ENCODE measurements around the gene TEAD4. TPM values are rescaled to one million over a fixed set of nuclear protein-coding genes. Genes with fewer than 3 reads are reported as not detected.

The TEAD4 gene
- total RNA-seq, 1 donor from 2014 or later: 120 TPM

- peaks cover 52% of the 10 kb centered on the region for H3K4me1 Mint-ChIP-seq (ENCODE audit: unreplicated experiment)
- H3K9me3 Mint-ChIP-seq (ENCODE audit: unreplicated experiment): no peaks in the 10 kb centered on the region
- H3K4me3 Mint-ChIP-seq (ENCODE audit: unreplicated experiment): peak overlapping the region; percentile 92
- peak overlapping the region; percentile 94 for H3K27ac Mint-ChIP-seq (ENCODE audit: unreplicated experiment)
- DNase-seq (ENCODE audit: low spot score): peak; percentile 66
- no peak for TF ChIP-seq CTCF (IDR thresholded peaks at IDR 0.05; ENCODE audit: unreplicated experiment)
- peaks cover 15% of the 10 kb centered on the region for H3K27me3 Mint-ChIP-seq (ENCODE audit: unreplicated experiment)
- peaks cover 10% of the 10 kb centered on the region for H3K36me3 Mint-ChIP-seq (ENCODE audit: low read depth, unreplicated experiment)
Measured at GRCh38 chr12:2958432-2959191, 585 bp upstream of the TEAD4 start.

- Mint-ChIP-seq H3K9me3 (ENCODE audit: unreplicated experiment) (no peaks in the 10 kb centered on the region), H3K27me3 (ENCODE audit: unreplicated experiment) (peaks cover 15% of the 10 kb centered on the region), H3K36me3 (ENCODE audit: low read depth, unreplicated experiment) (peaks cover 10% of the 10 kb centered on the region), H3K4me3 (ENCODE audit: unreplicated experiment) (peak overlapping the region; percentile 97), H3K4me1 (ENCODE audit: unreplicated experiment) (peaks cover 60% of the 10 kb centered on the region), H3K27ac (ENCODE audit: unreplicated experiment) (peak overlapping the region; percentile 80)
- no peak for TF ChIP-seq CTCF (IDR thresholded peaks at IDR 0.05; ENCODE audit: unreplicated experiment)
- DNase-seq (ENCODE audit: low spot score): peak; percentile 47
Measured at GRCh38 chr12:2959505-2960389, 550 bp downstream of the TEAD4 start.

GRCh38 chr12:2960390-2960956 is 1.3 kb downstream of the TEAD4 start:
- H3K27me3 Mint-ChIP-seq (ENCODE audit: unreplicated experiment): peaks cover 15% of the 10 kb centered on the region
- H3K36me3 Mint-ChIP-seq (ENCODE audit: low read depth, unreplicated experiment): peaks cover 10% of the 10 kb centered on the region
- no peak for TF ChIP-seq CTCF (IDR thresholded peaks at IDR 0.05; ENCODE audit: unreplicated experiment)
- peaks cover 62% of the 10 kb centered on the region for H3K4me1 Mint-ChIP-seq (ENCODE audit: unreplicated experiment)
- H3K4me3 Mint-ChIP-seq (ENCODE audit: unreplicated experiment): peak overlapping the region; percentile 97
- DNase-seq (ENCODE audit: low spot score): peak; percentile 22
- peak overlapping the region; percentile 75 for H3K27ac Mint-ChIP-seq (ENCODE audit: unreplicated experiment)
- no peaks in the 10 kb centered on the region for H3K9me3 Mint-ChIP-seq (ENCODE audit: unreplicated experiment)

GRCh38 chr12:2960996-2961616 is 1.9 kb downstream of the TEAD4 start:
- H3K4me1 Mint-ChIP-seq (ENCODE audit: unreplicated experiment): peaks cover 64% of the 10 kb centered on the region
- H3K4me3 Mint-ChIP-seq (ENCODE audit: unreplicated experiment): peak overlapping the region; percentile 97
- no peaks in the 10 kb centered on the region for H3K9me3 Mint-ChIP-seq (ENCODE audit: unreplicated experiment)
- H3K27ac Mint-ChIP-seq (ENCODE audit: unreplicated experiment): peak overlapping the region; percentile 75
- no peak for TF ChIP-seq CTCF (IDR thresholded peaks at IDR 0.05; ENCODE audit: unreplicated experiment)
- peaks cover 14% of the 10 kb centered on the region for H3K36me3 Mint-ChIP-seq (ENCODE audit: low read depth, unreplicated experiment)
- peaks cover 16% of the 10 kb centered on the region for H3K27me3 Mint-ChIP-seq (ENCODE audit: unreplicated experiment)
- DNase-seq (ENCODE audit: low spot score): peak; percentile 14
